Measurements from ENCODE around the gene SCN4B. TPM values are rescaled to one million over a fixed set of nuclear protein-coding genes. Genes with fewer than 3 reads are reported as not detected.
A peak's percentile ranks its signal among the peaks of the same experiment; 100 is the strongest.

SCN4B gene
- total and polyA plus RNA-seq, 2 of the 8 experiments (the other 6 are each of a cell fraction or from before 2014, with no cell fraction given), result 2.8 to 4.9 TPM

DNA sequence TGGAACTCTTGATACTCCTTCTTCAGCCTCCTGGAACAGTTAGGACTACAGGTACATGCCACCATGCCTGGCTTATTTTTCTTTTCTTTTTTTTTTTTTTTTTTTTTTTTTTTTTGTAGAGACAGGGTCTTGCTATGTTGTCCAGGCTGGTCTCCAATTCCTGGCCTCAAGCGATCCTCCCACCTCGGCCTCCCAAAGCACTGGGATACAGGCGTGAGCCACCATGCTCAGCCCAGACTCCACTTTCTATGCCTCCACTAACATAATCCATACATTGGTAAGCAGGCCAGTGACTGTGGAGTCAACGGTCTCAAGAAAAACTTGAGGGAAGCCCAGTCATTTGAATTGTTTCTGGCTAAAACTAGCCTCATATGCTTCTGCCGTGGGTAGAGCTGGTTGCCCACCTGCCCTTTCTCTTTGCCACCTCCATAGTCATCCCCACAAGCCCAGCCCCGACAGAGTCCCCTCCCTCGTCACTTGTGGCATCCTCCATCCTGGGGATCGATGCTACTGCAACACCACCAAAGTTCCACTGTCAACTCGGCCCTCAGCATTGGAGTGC lies 21.5 kb upstream of the SCN4B start:
- Histone ChIP-seq H3K4ac (replicated peaks; ENCODE audit: insufficient read length, low read depth, low read length) (no peak overlapping the region), H4K8ac (ENCODE audit: extremely low read depth, insufficient read depth, low read length) (no peak overlapping the region), H4K20me1 (replicated peaks in 1 of 2; ENCODE audit: control insufficient read depth in 1 of 2, insufficient read depth in 2 of 2, low read length in 2 of 2) (no peaks in the 10 kb centered on the region), H2BK20ac (ENCODE audit: low read length) (no peak overlapping the region), H3K9ac (replicated peaks in 1 of 4; ENCODE audit: extremely low read depth in 1 of 4, low read depth in 3 of 4, low read length in 3 of 4) (no peak overlapping the region), H3K27me3 (replicated peaks in 1 of 4; ENCODE audit: control insufficient read depth in 3 of 4, extremely low read depth in 1 of 4, insufficient read depth in 3 of 4, low read length in 3 of 4) (peaks cover 6 to 66% (median 59%) of the 10 kb centered on the region in 4 experiments), H2BK5ac (ENCODE audit: low read depth, low read length) (no peak overlapping the region), H3K23me2 (ENCODE audit: low read depth, low read length) (peaks cover 10% of the 10 kb centered on the region), H3K14ac (ENCODE audit: insufficient read length) (no peak overlapping the region), H3K36me3 (ENCODE audit: control insufficient read depth in 2 of 4, insufficient read depth in 4 of 4, low read length in 3 of 4) (no peaks in the 10 kb centered on the region), H3K4me2 (ENCODE audit: insufficient read depth in 1 of 2, low read depth in 2 of 2, low read length in 2 of 2) (no peak overlapping the region; a peak in 1 of 4 replicates), H2AFZ (ENCODE audit: low read length) (no peak overlapping the region), H3K79me1 (ENCODE audit: low read depth, low read length) (no peaks in the 10 kb centered on the region), H3K4me1 (replicated peaks in 1 of 4; ENCODE audit: control insufficient read depth in 3 of 4, insufficient read depth in 4 of 4, low read length in 3 of 4) (peaks cover 0 to 27% (median 15%) of the 10 kb centered on the region in 4 experiments), H3K18ac (ENCODE audit: extremely low read depth, low read length) (no peak overlapping the region), H3K4me3 (ENCODE audit: extremely low read depth in 1 of 4, insufficient read depth in 2 of 4, low read depth in 3 of 4, low read length in 4 of 4) (no peak overlapping the region), H3K79me2 (ENCODE audit: control insufficient read depth in 1 of 2, insufficient read depth in 2 of 2, low read length in 2 of 2) (no peaks in the 10 kb centered on the region), H2AK5ac (ENCODE audit: low read depth, low read length) (0 out of 2 replicates have a peak overlapping the region, but pooled peaks have one; percentile 17), H3K9me3 (ENCODE audit: insufficient read depth in 2 of 2, low read depth in 1 of 2, low read length in 1 of 2) (no peaks in the 10 kb centered on the region), H2BK15ac (ENCODE audit: low read length) (peak overlapping the region; percentile 88; the same call in 1 of the 2 replicates), H2BK120ac (replicated peaks; ENCODE audit: low read depth, low read length) (no peak overlapping the region), H4K5ac (ENCODE audit: insufficient read length, low read depth, low read length) (no peak overlapping the region), H3K27ac (ENCODE audit: low read depth, low read length) (no peak overlapping the region), H3K23ac (ENCODE audit: insufficient read length) (no peak overlapping the region), H3K56ac (replicated peaks; ENCODE audit: insufficient read length, low read depth, low read length) (no peak overlapping the region), H4K91ac (replicated peaks; ENCODE audit: insufficient read length, low read length) (no peak overlapping the region), H2BK12ac (ENCODE audit: low read depth, low read length) (0 out of 2 replicates have a peak overlapping the region, but pooled peaks have one; percentile 86)
- WGBS, 2 experiments (ENCODE audit: extremely low coverage in 1 of 2, insufficient coverage in 1 of 2, insufficient read length in 1 of 2, insufficient replicate concordance in 2 of 2, low coverage in 1 of 2, low lambda C conversion rate in 2 of 2, missing lambda C conversion rate in 1 of 2), result 84% methylated on average over 7 of the region's 9 CpGs; no CpG with 5 or more reads in 1 of the 2 experiments
- no peak for FAIRE-seq
- CTCF ChIA-PET (ENCODE audit: partially characterized antibody), result interaction anchor here (0.8 to 8.7 kb wide), 12 partner anchors 8 to 241 kb away, joined by 3 to 245 read pairs (median 4); partner anchors contain the start of gene SCN4B
- no peak for TF ChIP-seq ZNF274 (IDR thresholded peaks at IDR 0.05; ENCODE audit: borderline replicate concordance, extremely low read depth, low read length)
- DNase-seq (ENCODE audit: low read depth in 1 of 2, low spot score in 2 of 2), result no peak
- POLR2A ChIA-PET (ENCODE audit: partially characterized antibody), result interaction anchor here (1.1 to 1.3 kb wide), 2 partner anchors 11 to 18 kb away, joined by 3 to 6 read pairs; no protein-coding TSS in a partner anchor

Data from H1 (cell line).